ENCODE measurements around the gene RNGTT.

GRCh38 chr6:88702956-88703556, 260.4 kb downstream of the RNGTT start:
- TF ChIP-seq CTCF (IDR thresholded peaks at IDR 0.05) (no peak), POLR2AphosphoS5 (IDR thresholded peaks at IDR 0.05) (no peak), POLR2A (IDR thresholded peaks at IDR 0.05) (no peak), EP300 (IDR thresholded peaks at IDR 0.05) (no peak)
